Prostate gland (tissue), 2 donors: Measurements from ENCODE around the gene SRRM4.

Experiments used
- POLR2A ChIP-seq: fragments of 450-650 bp; IDR thresholded peaks from one replicate; pipeline ENCODE4 v1.6.1; 2016; ENCODE audit warnings: antibody characterized with exemption, mild to moderate bottlenecking
- POLR2AphosphoS5 ChIP-seq: sonication (generic); formaldehyde crosslinking; IDR thresholded peaks from one replicate; pipeline ENCODE4 v1.6.1; 2017; ENCODE audit warnings: antibody characterized with exemption
- TF ChIP-seq, protein P1 (sequence below), 4 experiments: fragments of 200-600 bp in 2 of 4; fragments of 450-650 bp in 2 of 4; sonication (generic) in 2 of 4; IDR thresholded peaks; 1 replicate in 3 of 4; 2 replicates in 1 of 4; pipeline ENCODE4 v1.5.1; 2016 to 2019; ENCODE audit warnings: antibody characterized with exemption in 4 of 4, mild to moderate bottlenecking in 2 of 4, moderate library complexity in 2 of 4

DNA sequence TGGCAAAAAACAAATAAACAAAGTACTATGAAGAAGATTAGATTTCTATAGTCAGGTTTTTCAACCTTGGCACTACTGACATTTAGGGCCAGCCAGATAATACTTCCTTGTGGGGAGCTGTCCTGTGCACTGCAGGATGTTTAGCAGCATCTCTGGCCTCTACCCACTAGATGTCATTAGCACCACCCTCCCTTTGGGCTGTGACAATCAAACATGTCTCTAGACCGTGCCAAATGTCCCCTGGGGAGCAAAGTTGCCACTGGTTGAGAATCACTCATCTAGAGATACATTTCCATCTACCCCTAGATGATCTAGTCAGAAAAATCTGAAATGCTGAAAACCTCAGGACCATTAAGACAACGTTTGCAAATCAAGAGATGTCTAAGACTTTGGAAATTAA, 29.9 kb downstream of the SRRM4 start:
- TF ChIP-seq, protein P1, sequence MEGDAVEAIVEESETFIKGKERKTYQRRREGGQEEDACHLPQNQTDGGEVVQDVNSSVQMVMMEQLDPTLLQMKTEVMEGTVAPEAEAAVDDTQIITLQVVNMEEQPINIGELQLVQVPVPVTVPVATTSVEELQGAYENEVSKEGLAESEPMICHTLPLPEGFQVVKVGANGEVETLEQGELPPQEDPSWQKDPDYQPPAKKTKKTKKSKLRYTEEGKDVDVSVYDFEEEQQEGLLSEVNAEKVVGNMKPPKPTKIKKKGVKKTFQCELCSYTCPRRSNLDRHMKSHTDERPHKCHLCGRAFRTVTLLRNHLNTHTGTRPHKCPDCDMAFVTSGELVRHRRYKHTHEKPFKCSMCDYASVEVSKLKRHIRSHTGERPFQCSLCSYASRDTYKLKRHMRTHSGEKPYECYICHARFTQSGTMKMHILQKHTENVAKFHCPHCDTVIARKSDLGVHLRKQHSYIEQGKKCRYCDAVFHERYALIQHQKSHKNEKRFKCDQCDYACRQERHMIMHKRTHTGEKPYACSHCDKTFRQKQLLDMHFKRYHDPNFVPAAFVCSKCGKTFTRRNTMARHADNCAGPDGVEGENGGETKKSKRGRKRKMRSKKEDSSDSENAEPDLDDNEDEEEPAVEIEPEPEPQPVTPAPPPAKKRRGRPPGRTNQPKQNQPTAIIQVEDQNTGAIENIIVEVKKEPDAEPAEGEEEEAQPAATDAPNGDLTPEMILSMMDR (IDR thresholded peaks at IDR 0.05), result no peak
- no peak for TF ChIP-seq POLR2A
- TF ChIP-seq POLR2AphosphoS5, result no peak
